HG02610 (cell line): ENCODE data around the gene SMCP.

Experiments used
- ATAC-seq: cut with Tn5 transposase; IDR thresholded peaks from one replicate; pipeline ENCODE4 v1.9.1; 2021; ENCODE audit warnings: mild to moderate bottlenecking, moderate library complexity; ENCODE audit not compliant: unreplicated experiment

SMCP gene

DNA sequence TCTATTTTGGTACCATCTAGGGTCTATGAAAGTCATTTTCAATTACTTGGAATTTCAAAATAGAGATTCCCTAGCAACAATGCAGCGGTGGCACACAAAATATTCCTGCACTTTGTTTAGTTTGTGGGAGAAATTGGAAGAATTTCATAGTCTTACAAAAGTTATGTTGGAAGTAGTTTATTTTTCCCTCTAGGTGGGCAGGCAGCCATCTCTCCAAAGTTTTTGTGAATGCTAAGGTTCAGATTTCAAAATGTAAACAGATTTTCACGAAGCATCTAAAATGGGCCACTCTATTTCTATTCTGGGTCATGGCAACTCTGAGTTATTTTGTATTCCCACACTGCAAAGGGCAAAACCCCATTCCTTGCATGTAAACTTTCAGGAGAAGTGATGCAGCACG, 8.0 kb downstream of the SMCP start:
- no peak for ATAC-seq

DNA sequence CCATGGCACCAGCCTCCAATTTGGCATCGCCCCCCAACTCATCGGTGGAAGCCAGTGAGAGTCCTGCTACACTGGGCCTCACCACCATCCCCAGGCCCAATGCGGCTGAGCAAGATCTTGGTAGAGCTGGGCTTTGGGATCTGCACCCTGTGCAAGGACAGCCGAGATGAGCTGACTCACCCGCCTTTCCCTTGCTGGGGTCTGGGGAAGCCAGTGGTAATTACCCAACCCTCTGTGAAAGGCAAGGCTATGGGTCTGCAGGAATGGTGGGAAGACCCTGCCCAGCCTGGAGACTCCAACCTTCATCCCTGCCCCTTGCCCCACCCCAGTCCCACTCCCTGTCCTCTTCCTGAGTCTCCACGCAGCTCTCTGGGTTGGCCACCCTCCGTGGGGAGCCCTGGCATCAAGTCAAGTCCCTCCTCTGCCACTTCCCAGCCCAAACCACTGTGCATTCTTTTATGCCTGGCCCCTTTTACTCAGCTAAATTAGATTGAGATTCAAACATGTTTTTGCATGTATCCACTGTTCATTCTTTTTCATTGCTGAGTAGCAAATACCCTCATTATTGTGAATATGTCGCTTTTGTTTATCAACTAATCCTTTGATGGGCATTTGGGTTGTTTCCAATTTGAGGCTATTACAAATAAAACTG, 8.8 kb downstream of the SMCP start:
- no peak for ATAC-seq

DNA sequence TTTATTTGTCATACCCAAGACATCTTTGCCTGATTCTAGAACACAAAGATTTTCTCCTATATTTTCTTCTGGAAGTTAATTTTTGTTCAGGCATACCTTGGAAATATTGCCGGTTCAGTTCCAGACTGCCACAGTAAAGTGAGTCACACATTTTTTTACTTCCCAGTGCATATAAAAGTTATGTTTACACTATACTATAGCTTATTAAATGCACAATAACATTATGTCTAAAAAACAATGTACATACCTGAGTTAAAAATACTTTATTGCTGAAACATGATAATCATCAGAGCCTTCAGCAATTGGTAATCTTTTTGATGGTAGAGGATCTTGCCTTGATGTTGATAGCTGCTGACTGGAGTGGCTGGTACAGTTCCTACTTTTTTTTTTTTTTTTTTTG, 10.0 kb downstream of the SMCP start:
- ATAC-seq: no peak

DNA sequence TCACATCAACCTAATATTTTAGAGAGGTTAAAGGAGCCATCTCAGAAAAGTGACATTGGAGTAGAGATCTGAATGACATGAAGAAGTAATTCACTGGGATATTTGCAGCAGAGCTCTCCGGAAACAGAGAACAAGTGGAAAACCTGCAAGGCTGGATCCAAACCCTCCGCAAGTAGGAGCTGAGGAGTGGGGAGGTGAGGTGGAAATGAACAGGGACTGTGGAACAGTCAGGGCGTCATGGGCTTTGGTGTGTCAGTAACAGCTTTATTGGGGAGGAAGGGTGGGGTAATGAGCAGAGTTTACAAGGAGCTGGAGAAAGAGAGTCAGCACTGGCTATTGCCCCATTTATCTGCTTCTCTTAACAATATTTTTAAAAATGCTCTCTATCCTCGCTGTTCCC, 20.9 kb downstream of the SMCP start:
- ATAC-seq: no peak

DNA sequence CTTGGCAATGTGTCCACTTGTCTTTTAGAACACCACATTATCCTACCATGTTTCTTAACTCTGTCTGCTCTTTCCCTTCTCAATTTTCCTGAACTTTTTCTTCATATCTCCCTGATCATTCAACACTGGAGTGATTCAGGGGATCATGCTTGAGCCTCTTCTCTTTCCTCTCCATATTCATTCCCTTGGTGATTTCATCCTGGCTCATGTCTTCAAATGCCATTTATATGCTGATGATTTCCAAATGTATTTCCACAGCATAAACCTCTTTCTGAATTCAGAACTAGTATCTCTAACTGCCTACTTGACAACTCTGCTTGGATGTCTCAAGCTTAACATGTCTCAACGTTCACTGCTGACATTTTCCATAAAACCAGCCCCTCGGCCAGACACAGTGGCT, 21.8 kb downstream of the SMCP start:
- ATAC-seq: no peak

DNA sequence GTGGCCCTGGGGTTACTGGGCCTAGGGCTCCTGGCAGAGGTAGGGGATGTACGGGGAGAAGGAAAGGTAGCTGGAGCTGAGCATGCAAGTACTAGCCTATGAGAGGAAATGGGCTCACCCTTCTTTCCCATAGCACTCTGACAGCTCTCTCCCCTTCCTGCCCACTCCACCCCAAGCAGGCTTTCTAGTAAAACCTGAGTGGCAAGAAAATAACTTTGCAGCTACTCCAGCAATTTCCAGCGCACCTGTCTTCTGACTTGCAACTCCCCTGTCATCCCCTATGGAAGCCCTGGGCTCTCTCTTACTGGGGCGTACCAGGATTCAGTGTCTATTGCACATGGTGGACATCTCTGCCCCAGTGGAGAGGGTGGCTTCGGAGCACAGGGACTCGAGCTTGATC, 23.5 kb downstream of the SMCP start:
- no peak for ATAC-seq

DNA sequence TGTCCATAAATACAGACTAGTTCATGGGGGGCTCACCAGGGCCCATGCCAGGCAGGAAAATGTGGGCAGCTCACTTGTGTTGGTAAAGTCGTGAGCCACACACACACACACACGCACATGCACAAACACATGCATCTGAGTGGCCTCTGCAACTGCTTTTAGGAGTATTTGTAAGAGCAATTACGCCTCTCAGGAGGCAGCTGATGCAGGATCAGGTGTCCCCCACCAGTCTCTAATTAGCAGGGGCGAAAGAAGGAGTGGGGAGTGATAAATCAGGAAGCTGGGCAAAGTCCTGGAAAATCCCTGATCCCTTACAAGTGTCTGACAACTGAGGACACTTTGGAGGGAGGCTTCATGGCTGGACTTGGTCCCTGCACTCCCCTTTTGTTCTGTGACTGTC, 24.5 kb downstream of the SMCP start:
- ATAC-seq: no peak

- ATAC-seq: no peak
Measured at GRCh38 chr1:152904688-152905440, 26.7 kb downstream of the SMCP start.

- ATAC-seq: no peak
Measured at GRCh38 chr1:152906023-152906565, 28.0 kb downstream of the SMCP start.

GRCh38 chr1:152907686-152908601, 29.8 kb downstream of the SMCP start, which contains the start of gene IVL:
Gene IVL (plus strand): TSS chr1:152908546. CDS start chr1:152909798, 1,252 bp downstream.
- peak; percentile 71 for ATAC-seq

DNA sequence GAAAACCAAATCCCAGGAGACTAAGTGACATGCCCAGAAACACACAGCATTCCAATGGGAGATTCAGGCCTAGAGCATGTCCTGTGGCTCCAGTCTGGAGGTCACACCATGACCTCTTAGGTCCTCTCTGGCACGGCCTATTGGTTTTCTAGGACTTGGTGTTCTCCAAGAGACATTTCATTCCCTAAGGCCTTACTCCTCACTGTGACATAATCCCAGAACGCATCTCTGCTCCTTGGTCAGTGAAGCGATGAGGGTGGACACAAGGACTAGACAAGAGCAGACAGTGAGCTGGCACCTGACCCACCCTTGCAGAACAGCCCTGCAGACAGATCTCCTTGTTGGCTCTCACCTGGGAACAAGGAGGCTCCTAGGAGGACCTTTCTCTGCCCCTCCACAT, 31.1 kb downstream of the SMCP start:
- ATAC-seq: no peak

DNA sequence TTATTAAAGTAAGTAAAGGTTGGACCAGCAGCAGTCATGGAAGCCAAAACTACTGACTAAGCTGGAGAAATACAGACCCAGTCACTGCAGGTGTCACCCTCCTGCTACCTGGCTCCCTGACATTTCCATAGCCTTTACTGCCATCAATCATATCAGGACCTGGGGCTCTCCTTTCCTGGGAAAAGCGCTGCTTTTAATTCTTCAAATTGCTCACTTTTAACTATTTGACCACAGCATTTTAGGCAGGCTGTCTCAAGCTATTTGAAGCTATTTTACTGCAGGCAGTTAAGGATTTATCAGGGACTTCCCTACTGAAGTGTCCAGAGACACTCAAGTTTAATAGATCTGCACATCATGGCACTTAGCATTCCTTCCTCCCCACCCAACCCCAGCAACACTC, 34.3 kb downstream of the SMCP start:
- no peak for ATAC-seq

DNA sequence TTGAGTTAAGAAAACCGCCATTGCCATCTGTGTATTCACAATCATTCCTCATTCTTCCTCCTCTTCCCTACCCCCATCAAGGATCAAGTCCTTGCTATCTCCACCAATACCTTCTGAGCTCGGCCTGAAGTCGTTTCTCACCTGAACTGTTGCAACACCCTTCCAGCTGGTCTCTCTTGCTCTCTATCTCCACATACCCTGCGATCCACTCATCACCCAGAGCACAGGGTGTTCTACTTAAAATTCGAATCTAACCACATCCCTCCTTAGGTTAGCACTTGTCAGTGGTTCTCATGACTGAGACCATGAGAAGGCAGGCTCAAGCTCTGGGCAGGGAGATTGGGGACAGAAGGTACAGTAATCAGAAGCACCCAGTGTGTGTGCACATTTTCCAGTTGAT, 34.8 kb downstream of the SMCP start:
- no peak for ATAC-seq

GRCh38 chr1:152917794-152918193, 39.7 kb downstream of the SMCP start:
- no peak for ATAC-seq

- no peak for ATAC-seq
Measured at GRCh38 chr1:152919071-152919470, 40.9 kb downstream of the SMCP start.

DNA sequence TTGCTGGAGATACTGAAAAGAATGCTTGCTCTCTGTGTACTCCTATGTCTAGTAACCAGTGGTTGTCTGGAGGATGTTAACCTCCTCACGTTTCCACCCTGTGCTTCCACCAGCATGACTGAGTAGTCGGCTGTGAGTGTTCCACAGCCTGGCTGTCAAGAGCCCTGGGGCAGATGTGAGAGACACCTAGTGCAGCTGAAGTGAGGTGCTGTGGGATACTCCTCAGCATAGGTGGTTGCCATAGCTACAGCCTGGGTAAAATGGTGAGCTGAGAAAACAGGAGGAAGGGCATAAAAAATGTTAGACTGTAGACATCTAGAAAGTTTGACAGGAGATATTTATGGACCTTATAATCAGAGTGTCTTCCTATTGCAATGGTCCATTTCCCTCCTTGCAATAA, 46.1 kb downstream of the SMCP start:
- ATAC-seq: no peak

DNA sequence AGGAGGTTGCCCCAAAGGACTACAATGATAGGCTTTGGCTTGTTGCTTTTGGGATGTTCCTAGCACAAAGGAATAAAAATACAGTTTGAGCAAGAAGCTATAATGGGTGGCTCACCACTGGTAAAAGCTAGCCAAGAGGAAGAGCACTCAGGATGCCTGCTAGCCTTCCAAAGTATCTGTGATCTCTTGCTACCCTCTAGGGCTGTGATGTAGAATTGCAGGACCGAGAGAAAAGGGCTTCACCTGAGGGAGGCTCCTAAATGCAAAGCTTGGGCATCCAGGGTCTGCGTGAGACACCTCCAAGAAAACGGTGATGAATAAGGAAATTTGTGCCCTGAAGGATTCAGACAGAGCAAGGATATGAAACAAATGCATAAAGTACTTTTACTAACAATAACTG, 48.0 kb downstream of the SMCP start:
- ATAC-seq: peak; percentile 65

GRCh38 chr1:152928671-152929070, 50.5 kb downstream of the SMCP start:
- no peak for ATAC-seq

GRCh38 chr1:152932170-152932811, 54.2 kb downstream of the SMCP start:
- ATAC-seq: no peak

- ATAC-seq: no peak
Measured at GRCh38 chr1:152933196-152933595, 55.1 kb downstream of the SMCP start.
